ENCODE results near the gene PDZD2. TPM values are rescaled to one million over a fixed set of nuclear protein-coding genes. Genes with fewer than 3 reads are reported as not detected.

The PDZD2 gene
- total RNA-seq, 2 experiments from 2014 or later: 1.3 to 1.8 TPM

DNA sequence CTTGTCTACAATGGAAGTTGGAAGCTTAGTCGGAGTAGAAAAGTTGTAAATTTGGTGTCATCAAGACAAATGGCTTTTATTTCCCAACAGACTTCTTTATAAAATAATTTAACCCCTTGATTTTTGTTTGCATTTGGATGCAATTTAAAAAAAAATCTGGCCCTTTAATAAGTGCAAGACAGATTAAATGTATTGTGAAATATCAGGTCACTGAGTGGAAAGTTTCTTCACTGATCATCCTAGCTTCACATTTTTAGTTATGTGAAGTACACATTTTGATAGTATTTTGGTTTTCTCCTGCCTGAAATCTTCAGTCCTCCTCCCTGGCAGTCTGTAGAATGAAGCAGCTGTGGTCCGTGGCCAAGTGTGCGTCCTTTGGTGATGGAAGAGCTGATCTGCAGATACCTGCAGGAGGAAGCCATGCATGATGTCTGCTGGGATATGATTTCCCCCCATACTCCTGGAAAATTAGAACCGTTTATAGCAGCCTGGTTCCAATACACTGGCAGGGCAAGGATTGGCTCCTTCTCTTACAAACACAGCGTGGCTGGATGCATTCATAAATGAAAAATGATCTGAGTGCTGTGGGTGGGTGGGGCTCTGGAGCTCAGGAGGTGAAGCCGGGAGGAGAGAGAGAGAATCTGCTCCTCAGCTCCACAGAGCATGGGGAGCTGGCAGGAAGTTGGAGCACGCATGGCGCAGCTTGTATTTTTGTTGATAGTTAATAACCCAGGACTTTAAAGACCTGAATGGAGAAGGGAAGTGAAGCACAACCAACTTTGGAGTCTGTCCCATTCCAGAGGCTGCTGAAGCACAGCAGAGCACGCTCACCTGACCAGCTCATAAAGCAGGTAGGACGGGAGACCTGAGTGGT, 296.8 kb downstream of the PDZD2 start:
- H3K36me3 ChIP-seq (ENCODE audit: insufficient read depth, low read length): no peaks in the 10 kb centered on the region
- no peak overlapping the region for H3K4me3 Mint-ChIP-seq
- ATAC-seq (ENCODE audit: poor library complexity) (no peak), DNase-seq (no peak)
- no peaks in the 10 kb centered on the region for H3K9me3 Mint-ChIP-seq
- TF ChIP-seq, protein P1, sequence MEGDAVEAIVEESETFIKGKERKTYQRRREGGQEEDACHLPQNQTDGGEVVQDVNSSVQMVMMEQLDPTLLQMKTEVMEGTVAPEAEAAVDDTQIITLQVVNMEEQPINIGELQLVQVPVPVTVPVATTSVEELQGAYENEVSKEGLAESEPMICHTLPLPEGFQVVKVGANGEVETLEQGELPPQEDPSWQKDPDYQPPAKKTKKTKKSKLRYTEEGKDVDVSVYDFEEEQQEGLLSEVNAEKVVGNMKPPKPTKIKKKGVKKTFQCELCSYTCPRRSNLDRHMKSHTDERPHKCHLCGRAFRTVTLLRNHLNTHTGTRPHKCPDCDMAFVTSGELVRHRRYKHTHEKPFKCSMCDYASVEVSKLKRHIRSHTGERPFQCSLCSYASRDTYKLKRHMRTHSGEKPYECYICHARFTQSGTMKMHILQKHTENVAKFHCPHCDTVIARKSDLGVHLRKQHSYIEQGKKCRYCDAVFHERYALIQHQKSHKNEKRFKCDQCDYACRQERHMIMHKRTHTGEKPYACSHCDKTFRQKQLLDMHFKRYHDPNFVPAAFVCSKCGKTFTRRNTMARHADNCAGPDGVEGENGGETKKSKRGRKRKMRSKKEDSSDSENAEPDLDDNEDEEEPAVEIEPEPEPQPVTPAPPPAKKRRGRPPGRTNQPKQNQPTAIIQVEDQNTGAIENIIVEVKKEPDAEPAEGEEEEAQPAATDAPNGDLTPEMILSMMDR (IDR thresholded peaks at IDR 0.05): no peak
- CTCF ChIA-PET: no interaction called here
- POLR2A ChIA-PET: no interaction called here
- no peaks in the 10 kb centered on the region for H3K4me1 Mint-ChIP-seq (ENCODE audit: low read depth)
- H3K4me3 ChIP-seq (ENCODE audit: low read length): no peak overlapping the region
- H3K27ac ChIP-seq (ENCODE audit: low read depth in 1 of 2, low read length in 2 of 2): no peak overlapping the region
- H3K27me3 Mint-ChIP-seq: no peaks in the 10 kb centered on the region
- no peaks in the 10 kb centered on the region for H3K36me3 Mint-ChIP-seq (ENCODE audit: low read depth)
- no peaks in the 10 kb centered on the region for H3K27me3 ChIP-seq (ENCODE audit: control insufficient read depth in 1 of 2, insufficient read depth in 2 of 2, low read length in 2 of 2)
- no peak overlapping the region for H3K27ac Mint-ChIP-seq
- no peaks in the 10 kb centered on the region for H3K4me1 ChIP-seq (ENCODE audit: insufficient read depth, low read length)
- H3K9me3 ChIP-seq (ENCODE audit: control insufficient read depth in 1 of 2, insufficient read depth in 1 of 2, low read length in 2 of 2): no peaks in the 10 kb centered on the region
- intact Hi-C loops (cut with DNase I, micrococcal nuclease): no loop called here

DNA sequence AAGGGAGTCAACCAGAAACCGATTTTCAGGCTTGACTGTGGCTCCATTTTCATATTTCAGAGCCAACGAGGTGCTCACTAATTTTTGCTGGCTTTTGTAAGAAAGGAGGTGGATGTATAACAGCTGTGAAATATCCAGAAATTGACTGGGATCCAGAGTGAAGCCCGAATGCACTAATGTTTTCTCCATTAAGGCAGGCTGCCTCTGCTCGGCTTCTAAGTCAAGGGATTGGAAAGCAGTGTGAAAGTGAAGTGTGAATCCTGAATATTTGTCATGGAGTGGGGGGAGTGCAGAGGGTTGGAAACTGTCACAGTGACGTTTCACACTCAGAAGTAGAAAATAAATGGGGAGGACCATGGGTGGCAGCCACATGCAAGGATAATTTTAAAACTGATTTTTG, 297.8 kb downstream of the PDZD2 start:
- H3K36me3 Mint-ChIP-seq (ENCODE audit: low read depth): no peaks in the 10 kb centered on the region
- H3K36me3 ChIP-seq (ENCODE audit: insufficient read depth, low read length): no peaks in the 10 kb centered on the region
- H3K4me1 ChIP-seq (ENCODE audit: insufficient read depth, low read length): no peaks in the 10 kb centered on the region
- no peaks in the 10 kb centered on the region for H3K27me3 ChIP-seq (ENCODE audit: control insufficient read depth in 1 of 2, insufficient read depth in 2 of 2, low read length in 2 of 2)
- ChIA-PET CTCF (no interaction called here), POLR2A (no interaction called here)
- no peaks in the 10 kb centered on the region for H3K4me1 Mint-ChIP-seq (ENCODE audit: low read depth)
- intact Hi-C loops (cut with DNase I, micrococcal nuclease): no loop called here
- no peak overlapping the region for H3K27ac Mint-ChIP-seq
- no peaks in the 10 kb centered on the region for H3K27me3 Mint-ChIP-seq
- no peak overlapping the region for H3K4me3 ChIP-seq (ENCODE audit: low read length)
- H3K27ac ChIP-seq (ENCODE audit: low read depth in 1 of 2, low read length in 2 of 2): no peak overlapping the region
- DNase-seq (no peak), ATAC-seq (ENCODE audit: poor library complexity) (no peak)
- no peaks in the 10 kb centered on the region for H3K9me3 ChIP-seq (ENCODE audit: control insufficient read depth in 1 of 2, insufficient read depth in 1 of 2, low read length in 2 of 2)
- TF ChIP-seq, protein P1 (IDR thresholded peaks at IDR 0.05): no peak
- no peak overlapping the region for H3K4me3 Mint-ChIP-seq
- H3K9me3 Mint-ChIP-seq: no peaks in the 10 kb centered on the region

DNA sequence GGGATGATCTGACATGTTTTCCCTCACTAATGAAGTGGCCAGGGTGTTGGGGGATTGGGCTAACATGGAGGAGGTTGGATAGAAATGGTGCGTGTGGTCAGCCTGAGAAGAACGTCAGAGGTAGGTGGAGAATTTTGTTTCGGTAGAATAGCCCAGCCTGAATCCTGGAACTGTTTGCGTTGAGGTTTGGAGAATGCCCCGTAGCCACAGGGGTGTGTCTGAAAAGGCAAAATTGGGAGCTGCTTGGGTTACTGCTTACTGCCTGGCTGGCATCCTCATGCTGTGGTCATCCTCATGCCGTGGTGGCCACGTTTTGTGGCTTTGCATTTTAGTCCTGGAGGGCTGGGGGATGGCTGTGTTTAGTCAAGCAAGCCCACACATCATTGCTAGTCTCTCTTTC, 298.3 kb downstream of the PDZD2 start:
- ChIA-PET CTCF (no interaction called here), POLR2A (no interaction called here)
- no peaks in the 10 kb centered on the region for H3K36me3 Mint-ChIP-seq (ENCODE audit: low read depth)
- no peaks in the 10 kb centered on the region for H3K4me1 Mint-ChIP-seq (ENCODE audit: low read depth)
- no peak overlapping the region for H3K4me3 Mint-ChIP-seq
- DNase-seq (no peak), ATAC-seq (ENCODE audit: poor library complexity) (no peak)
- no peak overlapping the region for H3K27ac Mint-ChIP-seq
- no peaks in the 10 kb centered on the region for H3K9me3 Mint-ChIP-seq
- Histone ChIP-seq H3K27ac (ENCODE audit: low read depth in 1 of 2, low read length in 2 of 2) (no peak overlapping the region), H3K9me3 (ENCODE audit: control insufficient read depth in 1 of 2, insufficient read depth in 1 of 2, low read length in 2 of 2) (no peaks in the 10 kb centered on the region), H3K4me1 (ENCODE audit: insufficient read depth, low read length) (no peaks in the 10 kb centered on the region), H3K36me3 (ENCODE audit: insufficient read depth, low read length) (no peaks in the 10 kb centered on the region), H3K4me3 (ENCODE audit: low read length) (no peak overlapping the region), H3K27me3 (ENCODE audit: control insufficient read depth in 1 of 2, insufficient read depth in 2 of 2, low read length in 2 of 2) (no peaks in the 10 kb centered on the region)
- TF ChIP-seq, protein P1 (IDR thresholded peaks at IDR 0.05): no peak
- intact Hi-C loops (cut with DNase I, micrococcal nuclease): no loop called here
- H3K27me3 Mint-ChIP-seq: no peaks in the 10 kb centered on the region
